Measurements from ENCODE around the gene YLPM1. TPM values are rescaled to one million over a fixed set of nuclear protein-coding genes. Genes with fewer than 3 reads are reported as not detected.

YLPM1 gene
- polyA plus RNA-seq, 3 donors = 2.9 to 19.2 (median 6.2) TPM

DNA sequence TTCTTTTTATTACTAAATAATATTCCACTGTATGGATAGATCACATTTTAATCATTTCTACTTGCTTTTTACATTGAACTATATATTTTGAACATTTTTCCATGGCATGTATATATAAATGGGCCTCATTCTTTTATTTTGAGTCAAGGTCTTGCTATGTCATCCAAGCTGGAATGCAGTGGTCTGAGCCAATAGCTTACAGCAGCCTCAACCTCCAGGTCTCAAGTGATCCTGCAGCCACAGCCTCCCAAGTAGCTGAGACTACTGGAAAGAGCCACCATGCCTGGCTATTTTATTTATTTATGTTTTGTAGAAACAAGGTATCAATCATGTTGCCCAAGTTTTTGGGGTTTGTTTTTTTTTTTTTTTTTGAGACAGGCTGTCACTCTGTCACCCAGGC is 42.6 kb upstream of the YLPM1 start:
- H3K36me3 Mint-ChIP-seq = peaks cover 49 to 86% of the 10 kb centered on the region in 2 donors

GRCh38 chr14:74723134-74723533 is 40.0 kb upstream of the YLPM1 start:
- no peak overlapping the region for H2AFZ ChIP-seq (ENCODE audit: insufficient read depth, low read depth, low read length, poor library complexity, severe bottlenecking)
- peaks cover 0 to under 1% (median 0%) of the 10 kb centered on the region in 3 donors for H3K27me3 Mint-ChIP-seq (ENCODE audit: low read depth in 3 of 3)
- H3K4me3 Mint-ChIP-seq = no peak overlapping the region
- H3K4me1 Mint-ChIP-seq = peaks cover 6% of the 10 kb centered on the region
- no peak overlapping the region for H3K4me2 ChIP-seq (replicated peaks; ENCODE audit: extremely low read depth, low read length, poor library complexity, severe bottlenecking)
- DNase-seq = no peak
- H3K36me3 ChIP-seq (replicated peaks in 1 of 2; ENCODE audit: control insufficient read depth in 1 of 2, insufficient read depth in 2 of 2, low read length in 2 of 2) = peaks cover 35 to 79% of the 10 kb centered on the region in 2 donors
- H4K20me1 ChIP-seq (ENCODE audit: insufficient read depth, low read length) = no peaks in the 10 kb centered on the region
- no peaks in the 10 kb centered on the region for H3K27me3 ChIP-seq (ENCODE audit: control insufficient read depth in 2 of 2, insufficient read depth in 2 of 2, low read length in 2 of 2)
- H3K79me2 ChIP-seq (ENCODE audit: insufficient read depth, low read length) = no peaks in the 10 kb centered on the region
- H3K4me1 ChIP-seq (ENCODE audit: control insufficient read depth in 1 of 2, insufficient read depth in 2 of 2, low read length in 2 of 2) = no peaks in the 10 kb centered on the region
- H3K27ac ChIP-seq (ENCODE audit: low read depth in 1 of 2, low read length in 2 of 2) = no peak overlapping the region
- H3K9ac ChIP-seq (ENCODE audit: insufficient read depth, low read length, poor library complexity, severe bottlenecking) = no peak overlapping the region
- peaks cover 34 to 73% of the 10 kb centered on the region in 2 donors for H3K36me3 Mint-ChIP-seq
- no peak overlapping the region for H3K4me3 ChIP-seq (replicated peaks in 1 of 3; ENCODE audit: low read depth in 2 of 3, low read length in 3 of 3)
- peaks cover 0 to 4% of the 10 kb centered on the region in 2 donors for H3K9me3 ChIP-seq (replicated peaks in 1 of 2; ENCODE audit: control insufficient read depth in 1 of 2, insufficient read depth in 1 of 2, low read length in 2 of 2)
- H3K9me3 Mint-ChIP-seq = peaks cover 0 to 12% (median 3%) of the 10 kb centered on the region in 7 donors
- 83% methylated on average over 3 of the region's 3 CpGs for WGBS (ENCODE audit: insufficient coverage)
- peak overlapping the region in 1 of 7 donors; percentile 10 for H3K27ac Mint-ChIP-seq
- intact Hi-C loops (cut with micrococcal nuclease) = no loop called here
- TF ChIP-seq, protein P1, sequence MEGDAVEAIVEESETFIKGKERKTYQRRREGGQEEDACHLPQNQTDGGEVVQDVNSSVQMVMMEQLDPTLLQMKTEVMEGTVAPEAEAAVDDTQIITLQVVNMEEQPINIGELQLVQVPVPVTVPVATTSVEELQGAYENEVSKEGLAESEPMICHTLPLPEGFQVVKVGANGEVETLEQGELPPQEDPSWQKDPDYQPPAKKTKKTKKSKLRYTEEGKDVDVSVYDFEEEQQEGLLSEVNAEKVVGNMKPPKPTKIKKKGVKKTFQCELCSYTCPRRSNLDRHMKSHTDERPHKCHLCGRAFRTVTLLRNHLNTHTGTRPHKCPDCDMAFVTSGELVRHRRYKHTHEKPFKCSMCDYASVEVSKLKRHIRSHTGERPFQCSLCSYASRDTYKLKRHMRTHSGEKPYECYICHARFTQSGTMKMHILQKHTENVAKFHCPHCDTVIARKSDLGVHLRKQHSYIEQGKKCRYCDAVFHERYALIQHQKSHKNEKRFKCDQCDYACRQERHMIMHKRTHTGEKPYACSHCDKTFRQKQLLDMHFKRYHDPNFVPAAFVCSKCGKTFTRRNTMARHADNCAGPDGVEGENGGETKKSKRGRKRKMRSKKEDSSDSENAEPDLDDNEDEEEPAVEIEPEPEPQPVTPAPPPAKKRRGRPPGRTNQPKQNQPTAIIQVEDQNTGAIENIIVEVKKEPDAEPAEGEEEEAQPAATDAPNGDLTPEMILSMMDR (IDR thresholded peaks at IDR 0.05) = no peak

More for the DNA sequence above, 42.6 kb upstream of the YLPM1 start:
- Mint-ChIP-seq H3K9me3 (peaks cover 0 to 3% (median 0%) of the 10 kb centered on the region in 7 donors), H3K4me3 (no peak overlapping the region), H3K27me3 (ENCODE audit: low read depth in 3 of 3) (peaks cover 0 to 1% (median 0%) of the 10 kb centered on the region in 3 donors), H3K4me1 (peaks cover 6% of the 10 kb centered on the region), H3K27ac (no peak overlapping the region)
- Histone ChIP-seq H2AFZ (ENCODE audit: insufficient read depth, low read depth, low read length, poor library complexity, severe bottlenecking) (no peak overlapping the region), H3K9me3 (replicated peaks in 1 of 2; ENCODE audit: control insufficient read depth in 1 of 2, insufficient read depth in 1 of 2, low read length in 2 of 2) (no peaks in the 10 kb centered on the region), H4K20me1 (ENCODE audit: insufficient read depth, low read length) (no peaks in the 10 kb centered on the region), H3K9ac (ENCODE audit: insufficient read depth, low read length, poor library complexity, severe bottlenecking) (no peak overlapping the region), H3K4me3 (replicated peaks in 1 of 3; ENCODE audit: low read depth in 2 of 3, low read length in 3 of 3) (no peak overlapping the region), H3K4me2 (replicated peaks; ENCODE audit: extremely low read depth, low read length, poor library complexity, severe bottlenecking) (no peak overlapping the region), H3K27ac (ENCODE audit: low read depth in 1 of 2, low read length in 2 of 2) (no peak overlapping the region), H3K4me1 (ENCODE audit: control insufficient read depth in 1 of 2, insufficient read depth in 2 of 2, low read length in 2 of 2) (no peaks in the 10 kb centered on the region), H3K79me2 (ENCODE audit: insufficient read depth, low read length) (no peaks in the 10 kb centered on the region), H3K27me3 (ENCODE audit: control insufficient read depth in 2 of 2, insufficient read depth in 2 of 2, low read length in 2 of 2) (no peaks in the 10 kb centered on the region), H3K36me3 (replicated peaks in 1 of 2; ENCODE audit: control insufficient read depth in 1 of 2, insufficient read depth in 2 of 2, low read length in 2 of 2) (peaks cover 57 to 96% of the 10 kb centered on the region in 2 donors)
- TF ChIP-seq, protein P1 (IDR thresholded peaks at IDR 0.05) = no peak
- DNase-seq = no peak
- intact Hi-C loops (cut with micrococcal nuclease) = no loop called here
